Neural cell (in vitro differentiated cells): ENCODE data around the gene CCDC190.

Source experiments
- EZH2 ChIP-seq: fragments of 200-600, 300-800 bp; shearing (Covaris generic), sonication (generic); IDR thresholded peaks from 2 replicates; pipeline ENCODE4 v1.6.1; 2014; ENCODE audit warnings: antibody characterized with exemption, low read length, borderline replicate concordance, mild to moderate bottlenecking; ENCODE audit not compliant: insufficient read depth, poor library complexity, severe bottlenecking
- MXI1 ChIP-seq: fragments of 450-650 bp; conservative IDR thresholded peaks from 2 replicates; pipeline ENCODE4 v1.6.1; 2014; ENCODE audit warnings: antibody characterized with exemption, mild to moderate bottlenecking; ENCODE audit not compliant: poor library complexity, severe bottlenecking
- POLR2AphosphoS5 ChIP-seq: IDR thresholded peaks from 2 replicates; pipeline ENCODE4 v1.6.1; 2012
- RAD21 ChIP-seq: fragments of 450-650 bp; conservative IDR thresholded peaks from 2 replicates; pipeline ENCODE4 v1.6.1; 2014; ENCODE audit warnings: antibody characterized with exemption, mild to moderate bottlenecking, moderate library complexity
- REST ChIP-seq: IDR thresholded peaks from 2 replicates; pipeline ENCODE4 v1.6.1; 2012; ENCODE audit warnings: borderline replicate concordance
- TAF1 ChIP-seq: IDR thresholded peaks from 2 replicates; pipeline ENCODE4 v1.6.1; 2012; ENCODE audit warnings: low read depth
- TF ChIP-seq, protein P1 (sequence below): fragments of 450-650 bp; IDR thresholded peaks from 2 replicates; pipeline ENCODE4 v1.5.1; 2014; ENCODE audit warnings: antibody characterized with exemption, mild to moderate bottlenecking, moderate library complexity; ENCODE audit not compliant: poor library complexity, severe bottlenecking

DNA sequence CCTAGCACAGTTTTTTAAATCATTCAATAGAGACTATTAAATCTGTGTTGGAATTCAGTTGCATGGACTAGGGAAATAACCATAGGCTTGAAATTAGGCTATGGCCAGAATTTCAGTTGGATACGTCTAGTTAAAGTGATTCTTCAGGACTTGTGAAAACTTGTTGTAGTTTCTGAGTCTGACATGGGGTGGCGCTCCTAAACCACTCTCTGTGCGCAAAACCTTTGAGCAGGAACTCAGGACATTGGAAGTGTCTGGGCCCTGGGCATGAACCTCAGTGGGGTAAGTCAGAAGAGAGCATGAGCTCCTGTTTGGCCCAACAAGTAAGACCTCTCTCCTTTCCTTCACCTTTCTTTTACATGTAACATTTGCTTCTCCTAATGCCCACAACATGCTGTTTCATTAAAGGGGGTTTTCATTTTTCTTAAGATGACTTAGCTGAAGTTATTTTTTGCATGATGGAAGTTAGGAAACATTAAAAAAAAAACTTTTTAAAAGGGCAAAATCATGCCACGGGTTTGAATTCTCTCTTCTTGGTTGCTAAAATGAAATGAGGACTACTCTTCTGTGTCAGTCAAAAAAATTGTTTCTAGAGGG is 17.1 kb upstream of the CCDC190 start:
- TF ChIP-seq RAD21 (peak; percentile 81), MXI1 (no peak), POLR2AphosphoS5 (no peak), REST (no peak), EZH2 (no peak), TAF1 (no peak)
- TF ChIP-seq, protein P1, sequence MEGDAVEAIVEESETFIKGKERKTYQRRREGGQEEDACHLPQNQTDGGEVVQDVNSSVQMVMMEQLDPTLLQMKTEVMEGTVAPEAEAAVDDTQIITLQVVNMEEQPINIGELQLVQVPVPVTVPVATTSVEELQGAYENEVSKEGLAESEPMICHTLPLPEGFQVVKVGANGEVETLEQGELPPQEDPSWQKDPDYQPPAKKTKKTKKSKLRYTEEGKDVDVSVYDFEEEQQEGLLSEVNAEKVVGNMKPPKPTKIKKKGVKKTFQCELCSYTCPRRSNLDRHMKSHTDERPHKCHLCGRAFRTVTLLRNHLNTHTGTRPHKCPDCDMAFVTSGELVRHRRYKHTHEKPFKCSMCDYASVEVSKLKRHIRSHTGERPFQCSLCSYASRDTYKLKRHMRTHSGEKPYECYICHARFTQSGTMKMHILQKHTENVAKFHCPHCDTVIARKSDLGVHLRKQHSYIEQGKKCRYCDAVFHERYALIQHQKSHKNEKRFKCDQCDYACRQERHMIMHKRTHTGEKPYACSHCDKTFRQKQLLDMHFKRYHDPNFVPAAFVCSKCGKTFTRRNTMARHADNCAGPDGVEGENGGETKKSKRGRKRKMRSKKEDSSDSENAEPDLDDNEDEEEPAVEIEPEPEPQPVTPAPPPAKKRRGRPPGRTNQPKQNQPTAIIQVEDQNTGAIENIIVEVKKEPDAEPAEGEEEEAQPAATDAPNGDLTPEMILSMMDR = peak; percentile 76
